ENCODE results near the gene AGRN.

DNA sequence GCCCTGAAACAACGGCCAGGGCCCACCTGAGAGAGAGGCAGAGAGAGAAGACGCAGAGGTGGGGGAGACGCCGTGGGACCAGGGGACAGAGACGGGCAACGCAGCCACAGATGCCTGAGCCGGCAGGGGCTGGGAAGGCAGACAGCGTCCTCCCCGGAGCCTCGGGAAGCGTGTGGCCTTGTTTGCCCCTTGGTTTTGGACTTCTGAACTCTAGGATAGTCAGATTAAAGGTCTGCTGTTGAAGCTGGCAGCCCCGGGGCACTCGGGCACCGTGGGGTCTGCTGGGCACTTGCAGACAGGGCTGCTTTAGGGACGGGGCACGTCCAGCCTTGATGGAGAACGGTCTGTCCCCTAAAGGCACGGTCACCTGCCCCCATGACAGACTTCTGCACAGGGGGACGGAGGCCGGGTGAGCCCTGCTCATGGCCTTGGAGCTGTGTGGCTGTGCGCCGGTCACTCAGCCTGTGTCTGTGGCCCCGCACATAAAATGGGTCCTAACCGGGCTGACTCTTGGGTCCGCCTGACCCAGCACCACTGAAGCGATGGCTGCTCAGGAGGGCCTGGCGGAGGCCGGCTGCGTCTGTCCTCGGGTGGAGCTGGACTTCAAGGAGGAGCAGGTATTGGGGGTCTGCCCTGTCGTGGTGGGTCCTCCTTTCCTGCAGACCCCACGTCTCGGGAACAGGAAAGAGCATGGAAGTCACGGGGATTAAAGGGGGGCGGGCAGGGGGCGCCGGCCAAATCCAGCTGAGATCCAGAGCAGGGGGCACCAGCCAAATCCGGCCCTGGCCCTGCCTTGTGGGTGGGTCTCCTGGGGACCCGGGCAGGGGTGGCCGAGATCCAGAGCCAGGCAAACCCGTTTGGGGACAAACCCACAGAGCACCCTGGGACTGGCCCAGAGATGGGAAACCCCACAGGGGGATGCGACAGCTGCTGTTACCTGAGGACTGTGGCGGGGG lies 63.8 kb downstream of the AGRN start:
- TF ChIP-seq, protein P1, sequence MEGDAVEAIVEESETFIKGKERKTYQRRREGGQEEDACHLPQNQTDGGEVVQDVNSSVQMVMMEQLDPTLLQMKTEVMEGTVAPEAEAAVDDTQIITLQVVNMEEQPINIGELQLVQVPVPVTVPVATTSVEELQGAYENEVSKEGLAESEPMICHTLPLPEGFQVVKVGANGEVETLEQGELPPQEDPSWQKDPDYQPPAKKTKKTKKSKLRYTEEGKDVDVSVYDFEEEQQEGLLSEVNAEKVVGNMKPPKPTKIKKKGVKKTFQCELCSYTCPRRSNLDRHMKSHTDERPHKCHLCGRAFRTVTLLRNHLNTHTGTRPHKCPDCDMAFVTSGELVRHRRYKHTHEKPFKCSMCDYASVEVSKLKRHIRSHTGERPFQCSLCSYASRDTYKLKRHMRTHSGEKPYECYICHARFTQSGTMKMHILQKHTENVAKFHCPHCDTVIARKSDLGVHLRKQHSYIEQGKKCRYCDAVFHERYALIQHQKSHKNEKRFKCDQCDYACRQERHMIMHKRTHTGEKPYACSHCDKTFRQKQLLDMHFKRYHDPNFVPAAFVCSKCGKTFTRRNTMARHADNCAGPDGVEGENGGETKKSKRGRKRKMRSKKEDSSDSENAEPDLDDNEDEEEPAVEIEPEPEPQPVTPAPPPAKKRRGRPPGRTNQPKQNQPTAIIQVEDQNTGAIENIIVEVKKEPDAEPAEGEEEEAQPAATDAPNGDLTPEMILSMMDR (IDR thresholded peaks at IDR 0.05) = no peak
- TF ChIP-seq POLR2A (IDR thresholded peaks at IDR 0.05) (no peak), EP300 (IDR thresholded peaks at IDR 0.05) (no peak)

All from ovary (tissue), 3 donors.